ENCODE results near the gene RNF183.
A peak's percentile ranks its signal among the peaks of the same experiment; 100 is the strongest.

RNF183 gene

DNA sequence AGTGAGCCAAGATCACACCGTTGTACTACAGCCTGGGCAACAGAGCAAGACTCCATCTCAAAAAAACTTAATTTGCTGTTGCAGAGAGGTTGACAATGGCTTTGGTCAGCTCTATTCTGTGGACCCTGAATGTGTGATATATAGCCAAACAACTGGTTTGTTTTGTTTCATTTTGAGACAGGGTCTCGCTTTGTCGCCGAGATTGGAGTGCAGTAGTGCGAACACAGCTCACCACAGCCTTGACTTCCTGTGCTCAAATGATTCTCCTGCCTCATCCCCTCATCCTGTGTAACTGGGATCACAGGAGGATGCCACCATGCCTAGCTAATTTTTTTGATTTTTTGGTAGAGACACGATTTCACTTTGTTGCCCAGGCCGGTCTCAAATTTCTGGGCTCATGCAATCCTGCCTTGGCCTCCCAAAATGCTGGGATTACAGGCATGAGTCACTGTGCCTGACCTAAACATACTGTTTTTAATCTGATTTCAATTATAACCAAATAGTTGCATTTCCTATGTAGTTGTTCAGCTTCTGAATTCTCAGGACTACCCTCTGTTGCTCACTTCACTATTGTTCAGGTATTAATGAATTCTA, 9.8 kb downstream of the RNF183 start:
- TF ChIP-seq, protein P1, sequence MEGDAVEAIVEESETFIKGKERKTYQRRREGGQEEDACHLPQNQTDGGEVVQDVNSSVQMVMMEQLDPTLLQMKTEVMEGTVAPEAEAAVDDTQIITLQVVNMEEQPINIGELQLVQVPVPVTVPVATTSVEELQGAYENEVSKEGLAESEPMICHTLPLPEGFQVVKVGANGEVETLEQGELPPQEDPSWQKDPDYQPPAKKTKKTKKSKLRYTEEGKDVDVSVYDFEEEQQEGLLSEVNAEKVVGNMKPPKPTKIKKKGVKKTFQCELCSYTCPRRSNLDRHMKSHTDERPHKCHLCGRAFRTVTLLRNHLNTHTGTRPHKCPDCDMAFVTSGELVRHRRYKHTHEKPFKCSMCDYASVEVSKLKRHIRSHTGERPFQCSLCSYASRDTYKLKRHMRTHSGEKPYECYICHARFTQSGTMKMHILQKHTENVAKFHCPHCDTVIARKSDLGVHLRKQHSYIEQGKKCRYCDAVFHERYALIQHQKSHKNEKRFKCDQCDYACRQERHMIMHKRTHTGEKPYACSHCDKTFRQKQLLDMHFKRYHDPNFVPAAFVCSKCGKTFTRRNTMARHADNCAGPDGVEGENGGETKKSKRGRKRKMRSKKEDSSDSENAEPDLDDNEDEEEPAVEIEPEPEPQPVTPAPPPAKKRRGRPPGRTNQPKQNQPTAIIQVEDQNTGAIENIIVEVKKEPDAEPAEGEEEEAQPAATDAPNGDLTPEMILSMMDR (IDR thresholded peaks at IDR 0.05; ENCODE audit: extremely low read depth, missing control alignments): no peak
- no peak for DNase-seq (ENCODE audit: low spot score)

DNA sequence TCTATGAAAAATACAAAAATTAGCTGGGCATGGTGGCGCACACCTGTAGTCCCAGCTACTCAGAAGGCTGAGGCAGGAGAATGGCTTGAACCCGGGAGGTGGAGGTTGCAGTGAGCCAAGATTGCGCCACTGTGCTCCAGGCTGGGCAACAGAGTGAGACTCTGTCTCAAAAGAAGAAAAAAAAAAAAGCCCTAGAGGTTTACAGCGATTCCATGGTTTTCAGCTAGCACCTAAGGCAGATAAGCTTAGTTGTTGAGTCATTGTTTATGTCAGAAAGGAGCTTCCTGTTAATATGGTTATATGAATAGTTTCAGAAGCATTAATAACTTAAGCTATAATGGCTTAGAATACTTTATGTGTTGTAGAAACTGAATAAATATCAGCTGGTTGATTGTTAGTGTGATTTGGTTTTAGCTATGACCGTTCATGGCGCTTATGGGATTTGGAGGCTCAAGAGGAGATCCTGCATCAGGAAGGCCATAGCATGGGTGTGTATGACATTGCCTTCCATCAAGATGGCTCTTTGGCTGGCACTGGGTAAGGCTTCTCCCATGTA, 13.0 kb downstream of the RNF183 start:
- DNase-seq (ENCODE audit: low spot score): no peak
- TF ChIP-seq, protein P1 (IDR thresholded peaks at IDR 0.05; ENCODE audit: extremely low read depth, missing control alignments): no peak

DNA sequence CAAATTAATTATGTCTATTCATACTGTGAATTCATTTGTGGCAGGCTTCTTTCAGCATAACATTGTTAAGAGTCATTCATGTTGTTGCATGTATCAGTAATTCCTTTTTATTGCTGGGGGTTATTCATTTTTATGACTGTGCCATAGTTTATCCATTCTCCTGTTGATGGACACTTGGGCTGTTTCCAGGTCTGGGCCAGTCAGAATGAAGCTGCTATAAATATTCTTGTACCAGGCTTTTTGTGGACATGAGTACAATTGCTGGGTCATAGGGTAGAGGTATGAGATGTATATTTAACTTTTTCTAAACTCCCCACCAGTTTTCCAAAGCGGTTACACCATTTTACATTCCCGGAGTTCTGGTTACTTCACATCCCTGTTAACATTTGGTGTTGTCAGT, 14.1 kb downstream of the RNF183 start:
- no peak for DNase-seq (ENCODE audit: low spot score)

DNA sequence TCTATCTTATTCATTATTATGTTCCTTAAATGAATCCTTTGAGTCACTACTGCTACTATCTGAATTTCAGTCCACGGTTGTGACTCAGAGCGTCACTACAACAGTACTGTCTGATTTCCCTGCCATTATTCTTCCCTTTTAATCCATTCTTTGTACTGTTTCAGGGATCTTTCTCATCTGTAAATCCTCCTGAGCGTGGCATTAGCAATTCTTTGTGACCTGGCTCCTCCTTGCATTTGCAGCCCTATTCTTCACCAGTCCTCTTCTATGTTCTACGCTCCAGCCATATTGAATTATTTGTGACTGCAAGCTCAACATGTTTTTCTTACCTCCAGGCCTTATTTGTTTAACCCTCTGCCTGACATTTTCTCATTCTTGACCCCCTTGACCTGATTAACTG, 21.8 kb downstream of the RNF183 start:
- TF ChIP-seq, protein P1 (IDR thresholded peaks at IDR 0.05; ENCODE audit: extremely low read depth, missing control alignments): no peak
- DNase-seq (ENCODE audit: low spot score): no peak

More for the DNA sequence above, 14.1 kb downstream of the RNF183 start:
- TF ChIP-seq, protein P1 (IDR thresholded peaks at IDR 0.05; ENCODE audit: extremely low read depth, missing control alignments): no peak

DNA sequence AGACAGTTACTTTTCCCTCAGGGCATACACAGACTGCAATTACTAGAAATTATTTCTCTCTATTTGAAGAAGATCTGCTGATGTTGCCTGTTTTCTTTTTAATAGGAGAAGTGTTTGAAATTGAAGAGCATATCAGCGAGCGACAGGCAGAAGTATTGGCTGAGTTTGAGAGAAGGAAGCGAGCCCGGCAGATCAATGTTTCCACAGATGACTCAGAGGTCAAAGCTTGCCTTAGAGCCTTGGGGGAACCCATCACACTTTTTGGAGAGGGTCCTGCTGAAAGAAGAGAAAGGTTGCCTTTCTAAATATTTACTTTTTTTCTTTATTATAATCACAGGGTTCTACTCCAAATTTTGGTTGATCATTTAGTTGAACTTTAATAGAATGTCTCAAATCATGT, 24.3 kb downstream of the RNF183 start:
- DNase-seq (ENCODE audit: low spot score): no peak
- TF ChIP-seq, protein P1 (IDR thresholded peaks at IDR 0.05; ENCODE audit: extremely low read depth, missing control alignments): no peak

DNA sequence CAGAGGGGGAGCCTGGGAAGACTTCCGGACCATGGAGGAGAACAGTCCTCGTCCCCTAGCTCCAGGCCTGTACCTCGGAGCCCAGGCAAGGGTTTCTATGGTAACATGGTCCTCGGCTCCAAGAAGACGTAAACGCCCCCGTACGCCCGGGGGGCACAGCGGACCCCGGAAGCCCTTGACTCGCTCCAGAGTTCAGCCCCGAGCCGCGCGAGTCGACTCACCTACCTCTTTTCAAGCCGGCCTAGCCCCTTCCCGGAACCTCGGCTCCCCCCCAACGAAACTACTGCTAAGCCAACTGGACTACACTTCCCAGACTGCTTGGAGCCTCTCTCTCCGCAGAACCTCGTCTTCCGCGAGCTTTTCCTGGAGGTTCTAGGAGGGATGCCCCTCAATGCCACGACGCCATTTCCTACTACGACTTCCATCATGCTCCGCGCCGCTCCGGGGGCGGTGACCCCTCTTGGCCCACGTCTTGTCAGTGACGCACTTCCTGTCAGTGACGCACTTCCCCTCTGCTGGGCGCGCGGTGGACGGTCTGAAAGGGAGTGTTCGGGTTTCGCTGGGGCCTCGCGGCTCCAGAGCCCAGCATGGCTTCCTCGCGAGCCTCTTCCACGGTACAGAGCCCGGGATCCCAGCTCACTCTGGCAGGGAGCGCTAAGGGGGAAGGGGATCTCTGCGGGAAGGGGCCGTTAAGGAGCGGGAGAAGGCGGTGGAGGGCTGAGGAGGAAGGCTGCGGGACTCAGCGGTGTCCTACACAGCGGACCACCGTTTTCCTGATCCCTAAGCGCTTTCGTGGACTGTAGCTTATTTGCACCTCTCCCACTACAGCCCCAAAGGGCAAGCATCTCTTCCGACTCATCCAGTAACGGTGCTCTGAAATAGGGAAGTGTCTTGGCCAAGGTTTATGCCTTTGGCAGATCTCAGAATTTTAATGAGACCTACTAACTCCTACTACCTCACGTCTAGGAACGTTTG, 27.7 kb downstream of the RNF183 start, which contains the start of the genes CDC26 and PRPF4:
Gene CDC26, minus strand, starts transcription at position 416 of the 975 bp plus-strand sequence. CDS start 3,065 bp downstream, outside the sequence.
Gene PRPF4, plus strand, starts transcription at position 502 of the 975 bp plus-strand sequence. Its CDS starts 86 bp downstream, at position 588.
- TF ChIP-seq, protein P1 (IDR thresholded peaks at IDR 0.05; ENCODE audit: extremely low read depth, missing control alignments): no peak
- DNase-seq (ENCODE audit: low spot score): peak; percentile 93

Data from GM20000 (cell line).